KG1 (cell line): ENCODE data around the gene RANBP3.

ENCODE experiments used
- DNase-seq: peaks from one replicate; lab custom pipeline; 2025; lab: John Stamatoyannopoulos, UW

RANBP3 gene

DNA sequence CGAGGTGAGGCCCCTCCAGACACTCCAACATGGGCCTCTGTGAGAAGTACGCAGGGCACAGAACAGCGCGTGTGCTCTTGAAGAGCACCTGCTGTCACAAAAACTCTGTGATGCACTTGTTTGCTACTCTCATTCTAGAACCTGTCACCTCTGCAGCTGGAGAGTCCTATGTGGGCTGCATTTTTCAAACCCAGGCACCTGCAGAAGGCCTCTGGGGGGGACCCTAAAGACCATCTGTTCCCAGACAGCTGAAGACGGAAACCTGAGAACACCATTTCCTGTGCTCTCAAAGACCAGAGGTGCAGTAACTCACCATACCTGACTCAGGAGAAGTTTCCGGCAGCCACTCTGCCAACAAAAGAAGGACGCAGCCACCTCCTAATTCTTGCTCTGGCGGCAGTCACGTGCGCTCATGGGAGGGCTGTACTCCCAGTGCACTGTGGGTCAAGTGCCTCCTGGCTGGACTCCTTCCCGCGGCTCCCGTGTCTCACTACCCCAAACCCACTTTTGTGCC lies 28.1 kb downstream of the RANBP3 start:
- DNase-seq: no peak

DNA sequence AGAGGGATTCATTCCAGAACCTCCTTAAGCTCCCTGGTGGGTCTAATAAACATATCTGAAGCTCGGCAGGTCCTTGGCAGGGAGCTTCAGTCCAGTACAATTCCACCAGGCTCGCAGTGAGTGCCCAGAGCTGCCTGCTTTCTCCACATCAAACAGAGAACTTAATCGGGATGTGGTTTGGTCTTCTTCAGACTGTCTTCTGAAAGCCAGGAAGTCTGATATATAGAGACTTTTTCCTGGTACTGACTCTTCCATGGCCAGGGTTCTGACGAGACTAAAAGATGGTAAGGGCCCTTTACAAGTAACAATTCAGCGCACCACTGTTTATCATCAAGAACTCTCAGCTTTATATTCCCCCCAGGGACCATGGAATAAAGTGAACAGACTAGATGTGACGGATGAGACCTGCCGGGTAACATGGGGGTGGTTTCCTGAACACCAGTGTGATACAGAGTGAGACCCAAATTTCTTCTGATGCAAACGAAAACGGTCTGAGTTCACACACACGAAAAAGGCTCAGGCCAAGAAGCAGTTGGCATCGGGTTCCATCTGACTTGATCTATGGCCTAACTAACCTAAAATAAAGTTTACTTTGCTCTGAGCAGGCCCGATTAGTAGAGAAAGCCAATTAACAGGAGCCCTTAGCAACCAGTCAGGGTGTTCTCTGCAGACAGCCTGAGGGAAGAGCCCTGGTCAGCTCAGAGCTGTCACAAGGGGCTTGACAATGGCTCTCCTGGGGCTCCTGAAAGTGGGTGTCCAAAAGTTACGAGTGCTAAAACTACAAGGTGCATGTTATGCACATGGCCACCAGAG lies 29.0 kb downstream of the RANBP3 start:
- DNase-seq: no peak

DNA sequence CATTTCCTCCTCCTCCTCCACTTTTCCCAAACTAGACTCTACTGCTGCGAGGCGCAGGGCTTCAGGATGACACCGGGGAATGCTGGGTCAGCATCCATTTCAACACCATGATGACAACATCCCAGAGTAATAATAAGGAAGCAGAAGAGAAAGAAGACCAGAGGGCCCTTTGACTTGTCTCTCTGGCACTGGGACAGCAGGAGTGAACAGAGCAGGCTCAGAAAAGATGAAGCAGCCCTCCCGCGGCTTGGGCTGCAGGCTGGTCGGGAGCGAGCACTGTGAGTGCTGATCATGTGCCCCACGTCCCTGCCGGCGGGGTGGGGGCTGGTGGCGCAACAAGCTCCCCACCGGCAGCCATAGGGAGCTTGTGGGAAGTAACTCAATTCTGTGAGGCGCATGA lies 30.5 kb downstream of the RANBP3 start:
- DNase-seq: no peak

DNA sequence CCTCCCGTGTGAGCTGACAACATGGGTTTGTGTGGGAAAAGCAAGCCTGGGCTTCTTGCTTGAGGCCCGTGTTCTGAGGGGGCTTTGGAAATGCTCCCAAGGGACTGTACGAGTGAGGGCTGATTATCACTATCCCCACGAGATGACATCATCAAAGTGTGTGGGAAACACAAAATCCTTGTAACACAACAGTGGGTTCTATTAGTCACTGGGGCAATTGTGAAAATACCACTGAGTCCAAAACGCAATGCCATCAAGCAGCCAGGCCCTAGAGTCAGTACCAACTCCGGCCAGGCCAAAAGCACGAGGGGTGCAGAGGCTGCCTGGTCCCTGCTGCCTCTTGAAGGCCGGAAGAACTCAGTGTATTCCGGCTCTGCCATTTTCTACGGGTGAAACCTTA lies 34.3 kb downstream of the RANBP3 start:
- DNase-seq: no peak

DNA sequence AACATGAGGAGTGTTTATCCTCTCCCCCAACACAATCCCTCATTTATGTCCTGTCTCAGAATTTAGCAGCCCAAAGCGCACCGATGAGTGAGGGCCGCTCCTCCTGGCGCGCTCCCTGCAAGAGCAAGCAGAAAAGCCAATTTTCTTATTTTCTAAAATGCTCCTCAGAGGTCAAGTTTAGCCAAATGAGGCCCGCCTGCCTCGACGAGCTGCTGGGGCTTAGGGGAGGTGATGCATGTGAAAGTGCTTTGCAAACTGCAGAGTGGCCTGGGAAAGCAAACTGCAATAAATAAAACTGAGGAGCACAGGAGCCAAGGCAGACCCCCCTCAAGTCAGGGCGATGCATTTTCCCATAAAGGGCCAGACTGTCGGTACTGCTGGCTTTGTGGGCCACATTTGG lies 34.9 kb downstream of the RANBP3 start:
- no peak for DNase-seq

DNA sequence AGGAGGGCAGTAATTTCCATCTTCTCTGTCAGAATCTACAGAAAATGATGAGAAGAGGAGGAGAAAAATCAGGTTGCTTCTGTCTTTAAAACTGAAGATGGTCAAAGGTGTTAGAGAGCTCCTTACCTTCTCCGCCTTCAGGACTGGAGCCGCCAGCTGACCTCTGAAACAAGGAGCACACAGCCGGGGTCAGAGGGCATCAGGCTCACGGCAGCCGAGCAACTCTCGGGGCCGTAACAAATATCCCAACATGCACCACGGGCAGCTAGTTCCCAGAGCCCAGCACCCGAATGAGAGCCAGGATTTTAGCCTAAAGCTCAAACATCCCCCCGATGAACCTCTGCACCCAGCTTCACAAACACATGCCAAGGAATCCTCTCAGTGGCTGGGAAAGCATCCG lies 36.3 kb downstream of the RANBP3 start:
- no peak for DNase-seq

DNA sequence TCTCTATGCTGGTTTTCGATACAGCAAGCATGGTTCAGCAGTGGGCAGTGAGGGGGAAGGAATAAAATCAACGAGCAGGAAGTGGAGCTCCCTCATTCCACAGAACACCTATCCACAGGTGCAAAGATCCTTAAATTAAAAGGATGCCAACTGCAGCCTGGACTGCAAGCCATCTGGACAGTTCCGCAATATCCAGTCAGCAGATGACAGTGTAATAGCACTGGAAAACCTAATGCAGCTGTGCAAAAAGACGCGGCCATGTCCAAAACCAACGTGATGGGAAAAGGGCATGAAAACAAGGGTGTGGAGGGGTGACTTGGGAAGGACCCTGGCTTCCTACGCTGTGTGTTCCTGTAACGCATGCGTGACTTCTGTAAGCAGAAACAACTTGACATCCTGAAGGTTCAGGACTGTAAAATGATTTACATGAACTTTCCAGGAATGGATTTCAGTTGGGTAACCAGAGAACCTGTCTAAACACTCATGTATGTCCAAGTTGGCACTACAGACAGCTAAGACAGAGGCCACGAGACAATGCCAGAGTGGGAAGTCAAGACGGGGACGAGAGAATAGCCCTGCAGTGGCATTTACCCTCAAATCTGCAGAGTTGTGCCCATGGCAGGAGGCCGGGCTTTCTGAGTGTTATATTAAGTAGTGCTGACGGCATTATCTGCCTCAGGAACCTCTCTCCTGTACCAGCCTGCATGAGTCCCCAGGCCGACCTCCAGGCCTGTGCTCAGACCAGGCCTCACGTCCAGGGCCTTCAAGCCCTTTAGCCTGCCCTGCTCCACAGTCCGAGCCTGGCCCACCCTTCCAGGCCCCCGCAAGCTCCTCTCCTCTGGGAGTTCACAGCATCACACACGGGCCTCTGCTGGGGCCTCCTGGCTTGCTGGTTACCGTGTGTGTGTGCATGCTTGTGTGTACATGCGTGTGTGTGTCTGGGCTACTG lies 37.4 kb downstream of the RANBP3 start:
- DNase-seq: no peak

DNA sequence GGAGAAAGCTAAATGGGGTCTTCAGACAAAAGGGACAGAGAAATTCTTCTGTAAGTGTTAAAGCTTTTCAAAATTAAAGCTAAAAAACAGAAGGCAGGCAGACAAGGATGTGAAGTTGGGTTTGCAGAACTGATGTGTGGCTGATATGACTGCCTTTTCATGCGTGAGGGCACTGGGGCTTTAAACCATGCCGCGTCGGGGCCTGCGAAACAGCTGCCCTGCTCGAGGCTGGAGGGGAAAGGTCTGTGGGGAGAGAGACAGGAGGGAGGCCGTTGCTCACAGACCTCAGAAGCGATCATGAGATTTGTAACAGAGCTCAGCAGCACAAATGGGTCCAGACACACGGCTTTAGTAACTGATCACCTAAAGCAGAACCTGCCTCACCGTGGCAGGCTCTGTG lies 40.4 kb downstream of the RANBP3 start:
- no peak for DNase-seq

DNA sequence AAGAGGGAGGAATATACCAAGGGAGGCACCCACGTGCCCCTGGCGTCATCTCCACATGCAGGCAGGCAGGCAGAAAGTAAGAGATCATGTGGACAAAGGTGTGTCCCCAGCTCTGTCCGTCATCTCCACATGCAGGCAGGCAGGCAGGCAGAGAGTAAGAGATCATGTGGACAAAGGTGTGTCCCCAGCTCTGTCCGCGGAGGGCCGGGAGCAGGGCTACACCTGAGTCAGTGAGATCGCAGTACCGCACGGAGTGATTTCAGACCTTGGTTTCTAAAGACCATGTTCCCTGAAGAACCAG lies 41.7 kb downstream of the RANBP3 start:
- no peak for DNase-seq

DNA sequence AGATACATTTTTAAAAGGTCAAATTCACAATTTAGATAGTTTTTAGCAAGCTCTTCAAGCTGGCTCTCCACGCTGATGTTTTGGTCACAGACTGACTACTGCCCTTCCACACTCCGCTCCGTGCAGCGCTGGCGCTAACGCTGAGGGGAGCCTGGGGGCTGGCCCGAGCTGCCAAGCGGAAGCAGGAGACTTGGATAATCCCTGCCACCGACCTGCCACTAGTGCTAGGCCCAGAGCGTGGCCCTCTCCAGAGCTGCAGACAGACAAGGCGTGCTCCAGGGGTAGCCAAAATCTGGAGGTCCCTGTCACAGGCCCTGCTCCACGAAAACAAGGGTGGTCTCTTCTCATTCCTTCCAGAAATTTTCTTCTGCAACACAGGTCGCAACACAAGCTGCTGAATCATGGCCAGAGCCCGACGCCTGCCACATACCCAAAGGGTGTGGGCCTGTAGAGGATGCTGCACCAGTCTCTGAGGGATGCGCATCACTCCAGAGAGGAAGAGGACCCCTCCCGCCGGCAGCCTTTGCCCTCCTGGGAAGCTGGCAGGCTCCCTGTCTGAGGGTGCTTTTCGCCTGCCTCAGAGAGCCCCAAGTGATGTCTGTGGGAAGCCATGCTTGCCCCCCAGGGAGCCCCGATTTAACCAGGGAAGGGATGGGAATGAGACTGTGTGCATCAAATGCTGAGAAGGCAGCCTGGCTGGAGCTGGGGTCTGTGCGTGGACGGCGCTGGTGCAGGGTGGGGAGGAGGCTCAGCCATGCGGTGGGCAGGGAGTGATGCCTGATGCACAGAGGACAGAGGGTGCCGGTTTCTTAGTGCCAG lies 42.3 kb downstream of the RANBP3 start:
- DNase-seq: no peak

DNA sequence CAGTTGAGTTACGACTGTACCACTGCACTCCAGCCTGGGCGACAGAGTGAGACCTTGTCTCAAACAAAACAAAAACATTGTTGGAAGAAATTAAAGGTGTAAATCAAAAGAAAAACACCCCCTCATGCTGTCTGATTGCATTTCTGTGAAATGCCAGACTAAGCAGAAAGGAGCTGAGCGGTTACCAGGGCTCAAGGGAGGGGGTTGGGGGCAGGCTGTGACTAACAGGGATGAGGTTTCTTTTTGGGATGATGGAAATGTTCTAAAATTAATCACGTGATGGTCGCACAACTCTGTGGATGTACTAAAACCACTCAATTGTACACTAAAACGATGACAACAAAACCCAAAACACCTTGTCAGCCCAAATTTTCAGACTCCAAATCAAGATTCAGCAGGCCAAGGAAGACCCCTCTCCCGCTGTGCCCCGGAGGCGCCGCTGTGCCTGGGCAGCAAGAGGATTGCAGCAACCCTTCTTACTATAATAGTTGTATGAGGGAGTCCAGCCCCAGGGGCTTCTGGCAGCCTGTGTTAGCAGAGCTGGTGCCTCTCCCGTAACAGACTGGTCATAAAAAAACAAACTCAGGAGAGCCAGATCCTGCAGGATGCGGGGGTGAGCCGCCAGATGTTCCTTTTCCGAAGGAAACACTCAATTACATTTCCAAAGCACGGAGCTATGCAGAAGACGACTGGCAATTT lies 43.0 kb downstream of the RANBP3 start:
- no peak for DNase-seq

DNA sequence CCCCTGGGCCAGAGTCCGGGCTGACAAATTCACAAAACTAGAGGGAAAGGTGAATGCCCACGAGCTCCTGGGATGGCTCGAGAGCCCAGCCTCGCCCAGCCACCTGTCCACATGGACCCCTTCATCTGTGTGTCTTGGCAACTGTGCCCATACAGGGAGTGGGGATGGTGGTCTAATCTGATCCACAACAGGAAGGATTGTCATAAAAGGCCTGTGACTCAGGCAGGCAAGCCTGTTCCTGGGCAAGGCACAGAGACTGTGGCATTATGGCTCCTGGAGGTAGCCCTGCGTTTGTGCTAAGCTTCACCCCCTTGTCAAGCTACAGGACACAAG lies 43.9 kb downstream of the RANBP3 start:
- DNase-seq: no peak

DNA sequence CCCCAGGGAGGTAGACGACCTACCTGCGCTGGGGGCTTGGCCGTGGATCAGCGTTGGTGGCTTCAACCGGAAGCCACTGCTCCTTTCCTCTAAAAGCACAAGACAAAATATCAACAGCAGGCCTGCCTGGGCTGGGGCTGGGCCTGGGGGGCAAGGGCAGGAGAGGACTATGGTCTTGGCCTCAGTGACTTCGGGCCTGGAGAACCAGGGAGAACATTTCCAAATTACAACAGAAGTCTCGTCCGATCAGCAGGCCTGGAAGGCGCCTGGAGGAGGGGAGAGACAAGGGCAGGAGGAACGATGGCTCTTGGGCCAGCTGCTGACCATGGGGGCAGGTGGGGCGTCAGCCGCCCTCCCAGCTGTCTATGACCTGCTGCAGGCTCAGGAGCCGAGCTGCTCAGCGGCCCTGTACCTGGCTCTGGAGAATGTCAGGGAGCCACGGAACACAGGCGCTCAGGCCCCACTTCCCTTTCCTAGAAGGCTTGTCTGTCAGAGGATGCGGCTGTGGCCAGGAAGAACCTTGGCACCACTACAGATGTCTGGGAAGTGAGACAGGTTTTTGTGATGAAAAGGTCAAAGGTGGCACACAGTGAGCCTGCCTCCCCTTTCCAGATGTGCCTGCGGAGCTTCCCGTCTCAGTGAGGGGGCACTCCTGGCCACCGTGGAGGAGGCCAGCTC lies 44.4 kb downstream of the RANBP3 start:
- DNase-seq: no peak

DNA sequence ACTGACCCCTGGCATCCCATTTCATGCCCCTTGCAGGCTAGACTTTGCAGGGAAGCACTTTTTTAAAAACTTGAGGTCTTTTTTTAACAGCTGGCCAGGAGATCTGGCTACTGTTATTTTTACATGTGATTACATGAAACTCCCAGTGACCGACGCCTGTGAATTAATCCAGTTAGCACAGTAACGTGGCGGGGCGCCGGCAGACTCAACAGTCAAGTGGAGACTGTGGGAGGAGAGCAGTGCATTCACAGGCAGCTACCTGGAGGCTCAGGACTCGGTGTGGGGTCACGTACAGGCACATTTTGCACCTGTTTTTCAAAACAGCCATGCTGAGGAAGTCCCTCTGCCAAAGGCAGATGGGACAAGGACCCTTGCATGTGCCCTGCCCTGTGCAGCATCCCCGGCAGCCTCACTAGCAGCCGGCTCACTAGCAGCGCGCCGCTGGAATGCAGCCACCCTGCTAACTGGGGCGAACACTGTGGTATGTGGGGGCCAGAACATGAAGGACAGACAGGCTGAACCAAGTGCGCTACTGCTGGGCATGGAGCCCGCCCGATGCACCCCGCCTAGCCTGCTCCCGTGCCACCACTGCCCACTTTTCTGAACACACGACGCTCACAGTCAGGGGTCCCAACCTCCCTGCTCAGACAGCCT lies 45.2 kb downstream of the RANBP3 start:
- DNase-seq: no peak

DNA sequence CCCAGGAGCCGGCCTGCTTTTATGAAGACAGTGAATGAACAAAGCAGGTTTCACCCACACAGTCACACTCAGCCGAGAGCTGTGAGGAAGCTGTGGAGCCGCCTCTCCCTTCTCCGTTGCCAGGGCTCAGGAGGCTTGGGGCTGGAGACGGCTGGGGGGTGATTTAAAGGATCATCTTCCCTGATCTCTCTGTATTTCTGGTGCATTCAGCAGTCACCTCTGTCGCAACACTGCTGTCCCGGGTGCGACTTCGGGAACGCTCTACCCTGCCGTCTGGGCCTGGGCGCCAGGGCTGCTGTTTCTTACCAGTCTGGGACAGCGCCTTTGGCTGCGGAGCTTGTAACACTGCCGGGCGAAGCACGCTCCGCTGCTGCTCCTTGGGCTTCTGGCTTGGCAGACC lies 45.8 kb downstream of the RANBP3 start:
- DNase-seq: no peak

DNA sequence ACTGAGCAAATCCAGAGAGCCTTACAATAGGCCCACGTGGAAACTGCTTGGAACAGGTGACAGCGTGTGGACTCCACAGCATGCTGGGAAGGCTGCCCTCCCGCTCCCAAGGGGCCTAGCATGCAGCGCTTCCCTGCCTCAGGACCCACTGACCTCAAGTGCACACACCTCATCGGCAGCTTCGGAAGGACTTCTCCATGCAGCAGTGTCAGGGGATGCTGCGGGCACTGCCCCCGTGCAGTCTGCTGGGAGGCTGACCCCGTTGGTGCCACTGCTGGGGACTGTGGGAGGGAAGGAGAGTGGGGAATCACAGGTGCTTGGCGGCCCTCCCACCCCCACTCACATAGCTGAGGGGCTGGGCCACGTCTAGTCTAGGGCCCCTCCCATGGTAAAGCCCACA lies 46.7 kb downstream of the RANBP3 start:
- no peak for DNase-seq

DNA sequence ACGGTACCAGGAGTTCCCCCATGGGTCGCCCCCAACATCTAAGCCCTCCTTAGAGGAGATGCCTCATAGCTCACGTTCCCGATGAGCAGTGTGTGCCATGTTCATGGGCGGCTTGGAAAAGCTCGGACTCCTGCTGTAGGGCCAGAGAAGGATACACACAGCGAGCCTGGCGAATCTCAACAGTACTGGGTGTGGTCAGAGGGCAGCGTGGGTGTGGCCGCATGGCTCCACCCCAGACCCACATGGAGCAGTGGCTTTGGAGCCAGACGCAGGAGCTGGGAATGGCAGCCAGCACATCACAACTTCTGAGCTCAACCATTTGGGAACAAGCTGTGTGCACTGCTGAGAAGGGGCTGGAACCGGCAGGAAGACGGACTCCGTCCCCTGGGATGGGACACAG lies 48.3 kb downstream of the RANBP3 start:
- no peak for DNase-seq

DNA sequence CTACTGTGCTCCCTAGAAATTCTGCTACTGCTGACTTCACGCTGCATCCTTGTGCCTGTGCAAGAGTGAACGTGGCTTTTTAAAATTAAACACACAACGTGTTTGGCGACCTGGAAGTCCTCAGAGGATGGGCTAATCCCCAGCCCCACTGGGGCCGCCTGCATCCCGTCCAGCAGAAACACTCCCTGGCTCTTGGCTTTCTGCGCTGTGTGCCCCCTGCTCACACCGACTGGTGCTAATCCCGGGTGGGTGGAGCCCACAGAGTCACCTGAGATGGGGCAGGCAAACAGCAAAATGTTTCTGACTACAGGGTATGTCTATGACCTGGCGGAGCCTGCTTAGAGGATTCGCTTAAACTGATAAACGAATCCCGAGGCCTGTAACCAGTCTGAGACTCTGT lies 48.8 kb downstream of the RANBP3 start:
- no peak for DNase-seq

DNA sequence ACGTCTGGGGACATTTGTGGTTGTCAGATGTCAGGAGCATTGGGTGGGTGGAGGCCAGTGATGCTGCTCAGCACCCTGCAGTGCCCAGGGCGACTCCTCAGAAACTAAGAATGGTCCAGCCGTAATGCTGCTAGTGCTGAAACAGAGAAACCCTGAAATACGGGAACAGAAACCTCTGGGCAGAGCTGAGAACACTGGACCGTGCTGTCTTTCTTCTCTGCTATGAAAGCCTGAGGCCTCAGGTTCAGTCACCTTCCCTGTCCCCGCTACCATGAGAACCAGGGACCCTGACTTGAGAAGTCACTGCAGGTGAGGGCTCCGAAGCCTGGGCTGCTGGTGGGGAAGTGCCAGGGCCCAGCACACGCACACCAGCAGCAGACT lies 50.5 kb downstream of the RANBP3 start:
- DNase-seq: no peak

DNA sequence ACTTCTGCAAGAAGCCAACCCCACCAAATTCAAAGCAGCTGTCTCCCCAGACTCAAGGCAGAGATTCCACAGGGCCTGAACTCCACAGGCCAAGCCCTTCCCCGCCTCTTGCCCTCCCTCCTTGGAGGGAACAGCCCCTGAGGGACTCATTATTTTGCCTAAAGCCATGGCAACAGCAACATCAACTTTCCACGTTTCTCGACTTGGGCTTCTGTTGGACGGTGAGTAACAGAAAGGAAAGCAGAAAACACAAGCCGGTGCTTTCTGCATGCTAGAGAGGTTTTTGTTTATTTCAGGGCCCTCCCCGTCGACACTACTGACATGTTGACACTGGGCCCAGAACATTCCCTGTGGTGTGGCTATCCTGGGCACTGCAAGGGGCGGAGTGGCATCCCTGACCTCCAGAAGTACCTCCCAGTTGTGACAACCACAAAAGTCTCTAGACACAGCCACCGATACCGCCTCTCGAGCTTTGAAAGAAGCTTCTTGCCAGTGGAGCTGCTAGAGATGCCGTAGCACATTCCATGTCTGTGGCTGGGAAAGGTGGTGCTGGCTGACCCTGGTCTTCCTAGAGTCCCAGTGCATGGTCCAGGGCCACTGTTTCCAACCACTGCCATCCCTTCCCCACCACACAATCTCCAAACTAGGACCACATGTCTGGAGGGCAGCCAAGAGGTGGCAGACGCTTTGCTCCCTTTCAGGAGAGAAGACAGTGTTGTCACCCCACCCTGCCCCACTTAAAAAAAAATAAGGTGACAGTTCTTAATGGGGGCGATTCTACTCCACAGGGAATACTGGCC lies 51.1 kb downstream of the RANBP3 start:
- DNase-seq: no peak
